SKM-1 (cell line): ENCODE results near the gene TMEM234.
"Not testable (repeated sequence)": the region's sequence is repeated elsewhere in the genome, so short reads cannot be mapped to it uniquely, and the experiment has no call there.

ENCODE experiments used
- DNase-seq: peaks from one replicate; lab custom pipeline; 2025; ENCODE audit not compliant: unreplicated experiment; lab: John Stamatoyannopoulos, UW

TMEM234 gene

GRCh38 chr1:32221980-32222755 lies at the start of gene TMEM234, which contains the start of gene EIF3I:
Gene TMEM234, minus strand, starts transcription at chr1:32222353. Its CDS starts 31 bp downstream, at chr1:32222322.
Gene EIF3I, plus strand, starts transcription at chr1:32222407. Its CDS starts 35 bp downstream, at chr1:32222442.
- peak; percentile 88 for DNase-seq

GRCh38 chr1:32269744-32270143 lies 47.6 kb upstream of the TMEM234 start:
- no peak for DNase-seq

GRCh38 chr1:32266921-32267591 lies 44.9 kb upstream of the TMEM234 start:
- DNase-seq, result no peak

DNA sequence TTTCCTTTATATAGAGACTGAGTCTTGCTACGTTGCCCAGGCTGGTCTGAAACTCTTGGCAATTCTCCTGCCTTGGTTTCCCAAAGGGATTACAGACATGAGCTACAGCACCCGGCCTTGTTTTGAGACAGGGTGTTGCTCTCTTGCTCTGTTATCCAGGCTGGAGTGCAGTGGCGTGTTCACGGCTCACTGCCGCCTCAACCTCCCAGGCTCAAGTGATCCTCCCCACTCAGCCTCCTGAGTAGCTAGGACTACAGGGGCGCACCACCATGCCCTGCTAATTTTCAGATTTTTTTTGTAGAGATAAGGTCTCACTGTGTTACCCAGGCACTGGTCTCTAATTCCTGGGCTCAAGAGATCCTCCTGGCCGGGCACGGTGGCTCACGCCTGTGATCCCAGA lies 43.7 kb upstream of the TMEM234 start:
- DNase-seq, result no peak

- no peak for DNase-seq
These were observed 41.6 kb upstream of the TMEM234 start for GRCh38 chr1:32263744-32264143.

GRCh38 chr1:32263236-32263593 lies 41.1 kb upstream of the TMEM234 start:
- DNase-seq, result not testable (repeated sequence)

DNA sequence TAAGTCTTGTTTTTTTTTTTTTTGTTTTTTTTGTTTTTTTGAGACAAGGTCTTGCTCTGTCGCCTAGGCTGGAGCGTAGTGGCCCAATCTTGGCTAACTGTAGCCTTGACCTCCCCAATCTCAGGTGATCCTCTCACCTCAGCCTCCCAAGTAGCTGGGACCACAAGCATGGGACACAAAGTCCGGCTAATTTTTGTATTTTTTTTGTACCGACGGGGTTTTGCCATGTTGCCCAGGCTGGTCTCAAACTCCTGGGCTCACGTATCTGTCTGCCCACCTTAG lies 35.0 kb upstream of the TMEM234 start:
- DNase-seq, result no peak

- DNase-seq, result no peak
These were observed 34.5 kb upstream of the TMEM234 start for GRCh38 chr1:32256473-32257226.

- no peak for DNase-seq
These were observed 33.2 kb upstream of the TMEM234 start for GRCh38 chr1:32255072-32256071.

DNA sequence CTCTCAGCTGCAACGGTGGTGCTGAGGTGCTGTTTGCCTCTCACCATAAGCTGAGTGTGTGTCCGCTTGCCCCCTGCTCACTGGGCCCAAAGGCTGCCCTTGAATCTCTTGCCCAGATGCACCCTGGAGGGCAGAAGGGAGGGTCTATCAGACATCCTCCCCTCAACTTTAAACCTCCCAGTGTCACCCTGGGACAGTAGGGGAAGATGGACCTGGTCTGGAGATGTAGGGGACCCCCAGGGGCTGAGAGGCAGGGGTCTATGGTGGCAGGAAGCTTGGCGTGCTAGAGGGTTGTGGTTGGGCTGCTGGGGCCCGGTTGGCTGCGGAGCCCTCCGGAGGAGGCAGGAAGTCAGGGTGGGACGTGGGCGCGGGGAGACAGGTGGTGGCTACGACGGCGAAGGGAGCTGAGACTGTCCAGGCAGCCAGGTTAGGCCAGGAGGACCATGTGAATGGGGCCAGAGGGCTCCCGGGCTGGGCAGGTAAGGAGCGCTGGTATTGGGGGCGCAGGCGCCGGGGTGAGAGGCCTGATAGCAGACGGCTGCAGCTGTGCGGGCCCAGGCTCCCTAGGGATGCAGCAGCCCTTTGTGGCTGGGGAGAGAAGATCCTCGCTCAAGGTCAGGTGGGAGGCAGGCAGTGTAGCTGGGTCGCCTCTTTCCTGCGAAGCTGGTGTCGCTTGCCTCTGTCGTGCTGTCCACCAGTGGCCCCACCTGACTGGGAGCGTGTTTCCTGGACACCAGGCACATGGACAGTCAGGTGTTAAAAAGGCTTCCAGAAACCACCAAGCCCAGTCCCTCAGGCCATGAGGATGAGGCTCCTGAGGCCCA lies 29.0 kb upstream of the TMEM234 start, which contains the start of gene LCK:
LCK (plus strand) TSS at position 373 of the 824 bp plus-strand sequence. CDS start 23,065 bp downstream, outside the sequence.
- DNase-seq, result no peak

DNA sequence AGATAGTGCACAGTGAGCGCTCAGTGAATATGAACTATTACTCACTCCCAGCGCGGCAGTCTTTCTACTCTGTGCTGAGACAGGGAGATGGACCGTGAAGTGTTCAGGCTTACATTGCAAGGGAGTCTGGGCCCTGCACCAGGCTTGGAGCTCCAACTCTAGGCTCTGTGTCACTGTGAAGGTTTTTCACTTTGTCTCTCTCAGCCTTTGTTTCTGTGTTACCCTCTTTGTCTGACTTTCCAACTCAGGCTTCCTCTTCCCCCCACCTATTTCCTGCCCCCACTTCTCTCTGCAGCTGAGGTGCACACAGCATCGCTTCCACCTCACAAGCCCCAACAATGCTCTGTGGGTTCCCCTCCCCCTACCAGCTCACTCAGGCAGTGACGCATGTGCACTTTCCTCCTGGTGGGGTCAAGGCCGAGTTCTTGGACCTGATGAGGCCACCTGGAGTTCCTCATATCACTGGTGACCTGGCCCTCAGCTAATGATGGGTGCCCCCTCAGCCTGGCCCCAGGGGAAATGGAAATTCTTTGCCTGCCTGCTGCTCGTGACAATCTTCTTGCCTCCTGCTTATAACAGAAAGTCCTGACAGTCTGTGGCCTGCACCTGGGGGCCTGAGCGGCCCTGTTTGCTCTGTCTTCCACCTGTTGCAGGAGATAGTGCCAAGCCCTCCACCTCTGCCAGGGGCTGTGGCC lies 27.8 kb upstream of the TMEM234 start:
- DNase-seq, result peak; percentile 66

DNA sequence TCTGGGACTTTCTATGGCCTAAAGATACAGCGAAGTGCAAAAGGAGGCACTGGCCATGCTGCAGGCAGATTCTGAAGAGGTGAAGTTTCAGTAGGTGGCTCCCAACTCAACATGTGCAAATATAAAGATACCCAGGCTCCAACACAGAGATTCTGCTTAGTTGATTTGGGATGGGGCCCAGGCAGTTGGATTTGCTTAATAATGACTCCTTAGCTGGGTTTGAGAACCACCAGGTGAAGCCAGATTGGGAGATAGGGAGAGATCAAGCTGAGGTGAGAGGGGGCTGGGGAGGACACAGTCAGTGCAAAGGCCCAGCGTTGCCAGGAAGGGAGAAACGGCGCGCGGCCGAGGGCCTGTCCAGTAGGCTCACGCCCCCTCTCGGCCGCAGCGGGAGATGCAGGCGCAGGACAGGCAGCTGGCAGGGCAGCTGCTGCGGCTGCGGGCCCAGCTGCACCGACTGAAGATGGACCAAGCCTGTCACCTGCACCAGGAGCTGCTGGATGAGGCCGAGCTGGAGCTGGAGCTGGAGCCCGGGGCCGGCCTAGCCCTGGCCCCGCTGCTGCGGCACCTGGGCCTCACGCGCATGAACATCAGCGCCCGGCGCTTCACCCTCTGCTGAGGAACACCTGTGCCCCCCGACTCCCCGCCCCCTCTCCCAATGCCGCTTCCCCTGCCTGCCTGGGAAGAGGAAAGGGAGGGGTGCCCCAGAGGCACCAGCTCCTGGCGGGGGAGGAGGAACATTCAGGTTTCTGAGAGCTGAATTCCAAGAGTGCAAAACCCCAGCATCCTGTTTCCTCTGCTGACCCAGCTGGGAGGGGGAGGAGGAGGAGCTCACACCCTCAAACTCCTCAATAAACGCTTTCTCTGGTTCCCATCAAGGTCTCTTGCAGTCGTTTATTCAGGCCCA lies 26.1 kb upstream of the TMEM234 start:
- peak; percentile 23 for DNase-seq

DNA sequence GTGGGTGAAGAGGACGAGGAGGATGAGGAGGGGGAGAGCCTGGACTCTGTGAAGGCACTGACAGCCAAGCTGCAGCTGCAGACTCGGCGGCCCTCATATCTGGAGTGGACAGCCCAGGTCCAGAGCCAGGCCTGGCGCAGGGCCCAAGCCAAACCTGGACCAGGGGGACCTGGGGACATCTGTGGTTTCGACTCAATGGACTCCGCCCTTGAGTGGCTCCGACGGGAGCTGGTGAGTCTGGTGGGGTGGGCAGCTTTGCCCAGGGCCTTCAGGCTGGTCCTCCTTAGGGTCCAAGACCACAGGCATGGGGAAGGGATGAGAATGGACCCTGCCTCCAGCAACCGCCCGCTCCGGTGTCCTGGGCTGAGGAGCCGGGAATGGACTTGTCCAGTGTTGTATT lies 25.3 kb upstream of the TMEM234 start:
- DNase-seq, result no peak

DNA sequence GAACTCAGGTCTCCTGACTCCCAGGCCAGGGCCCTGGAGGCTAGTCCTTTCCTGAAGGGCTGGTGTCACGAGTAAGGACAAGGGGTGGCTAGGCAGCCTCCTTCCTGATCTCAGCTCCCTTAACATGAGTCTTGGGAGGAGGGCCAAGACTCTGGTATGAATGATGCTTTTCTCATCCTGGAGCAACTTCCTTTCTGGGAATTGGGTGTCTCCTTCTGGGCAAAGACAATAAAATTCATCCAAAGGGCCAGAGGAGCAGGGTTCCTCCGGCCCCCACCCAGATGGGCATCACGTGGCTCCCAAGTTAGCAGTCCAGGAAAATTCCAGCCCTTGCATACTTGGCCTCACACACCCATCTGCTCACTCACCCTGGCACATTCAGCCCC lies 24.7 kb upstream of the TMEM234 start, which contains the start of gene FAM167B:
FAM167B (plus strand) TSS at position 335 of the 386 bp plus-strand sequence. CDS start 200 bp downstream, outside the sequence.
- DNase-seq, result no peak

GRCh38 chr1:32242341-32242851 lies 20.2 kb upstream of the TMEM234 start:
- DNase-seq, result no peak

DNA sequence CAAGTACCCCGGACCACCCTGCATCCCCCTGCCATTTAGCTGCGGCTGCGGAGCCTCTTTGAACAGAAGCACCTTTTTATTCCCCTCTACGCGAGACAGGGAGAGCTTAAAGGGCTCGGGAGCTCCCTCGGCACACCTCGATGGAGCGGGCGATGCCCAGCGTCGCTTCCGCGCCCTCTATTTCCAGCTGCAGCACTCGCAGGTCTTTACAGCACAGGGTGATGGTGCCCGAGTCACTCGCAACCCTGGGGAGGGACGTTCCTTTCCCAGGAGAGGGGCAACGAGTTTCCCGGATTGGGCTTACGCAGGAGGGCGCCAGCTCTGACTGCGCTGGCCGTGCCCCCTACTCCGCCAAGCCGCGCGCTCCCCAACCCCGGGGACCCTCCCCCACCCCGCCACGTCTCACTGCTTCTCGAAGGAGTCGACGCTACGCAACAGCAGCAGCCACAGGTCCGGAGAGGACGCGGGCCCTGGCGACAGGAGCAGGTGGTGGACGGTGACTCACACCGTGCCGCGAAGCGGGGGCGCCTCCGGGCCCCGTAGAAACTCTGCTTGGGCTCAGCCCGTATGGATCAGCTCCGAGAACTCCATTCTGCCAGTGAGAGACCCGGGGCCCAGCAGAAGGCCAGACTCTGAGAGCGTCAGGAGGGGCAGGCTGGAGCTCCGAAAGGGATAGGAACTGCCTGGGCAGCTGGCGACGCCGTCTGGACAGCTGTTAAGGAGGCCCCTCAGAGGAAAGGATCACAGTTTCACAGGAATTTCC lies 19.0 kb upstream of the TMEM234 start:
- no peak for DNase-seq
